ENCODE measurements around the gene FOXP1.

DNA sequence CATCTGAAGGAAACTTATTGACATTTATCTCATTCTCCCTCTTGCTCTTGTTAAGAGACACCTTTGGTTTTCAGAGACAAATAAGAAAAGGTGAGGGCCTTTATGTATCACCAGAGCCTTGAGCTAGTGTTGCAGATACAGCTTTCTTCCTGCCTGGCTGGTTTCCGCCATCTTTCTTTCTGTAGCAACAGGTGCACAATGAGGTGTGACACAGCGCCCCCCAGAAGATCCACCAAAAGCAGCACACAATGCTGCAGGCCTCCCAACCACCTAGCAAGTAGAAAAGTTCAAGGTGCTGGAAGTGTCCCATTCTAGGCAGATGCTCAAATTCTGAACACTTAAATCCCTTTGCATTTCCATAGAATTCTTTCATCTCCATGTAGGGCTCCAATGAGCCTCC is 106.6 kb downstream of the FOXP1 start:
- TF ChIP-seq, protein P1, sequence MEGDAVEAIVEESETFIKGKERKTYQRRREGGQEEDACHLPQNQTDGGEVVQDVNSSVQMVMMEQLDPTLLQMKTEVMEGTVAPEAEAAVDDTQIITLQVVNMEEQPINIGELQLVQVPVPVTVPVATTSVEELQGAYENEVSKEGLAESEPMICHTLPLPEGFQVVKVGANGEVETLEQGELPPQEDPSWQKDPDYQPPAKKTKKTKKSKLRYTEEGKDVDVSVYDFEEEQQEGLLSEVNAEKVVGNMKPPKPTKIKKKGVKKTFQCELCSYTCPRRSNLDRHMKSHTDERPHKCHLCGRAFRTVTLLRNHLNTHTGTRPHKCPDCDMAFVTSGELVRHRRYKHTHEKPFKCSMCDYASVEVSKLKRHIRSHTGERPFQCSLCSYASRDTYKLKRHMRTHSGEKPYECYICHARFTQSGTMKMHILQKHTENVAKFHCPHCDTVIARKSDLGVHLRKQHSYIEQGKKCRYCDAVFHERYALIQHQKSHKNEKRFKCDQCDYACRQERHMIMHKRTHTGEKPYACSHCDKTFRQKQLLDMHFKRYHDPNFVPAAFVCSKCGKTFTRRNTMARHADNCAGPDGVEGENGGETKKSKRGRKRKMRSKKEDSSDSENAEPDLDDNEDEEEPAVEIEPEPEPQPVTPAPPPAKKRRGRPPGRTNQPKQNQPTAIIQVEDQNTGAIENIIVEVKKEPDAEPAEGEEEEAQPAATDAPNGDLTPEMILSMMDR (IDR thresholded peaks at IDR 0.05): no peak
- TF ChIP-seq POLR2A (IDR thresholded peaks at IDR 0.05): no peak
